ENCODE data around the gene TTLL11.

DNA sequence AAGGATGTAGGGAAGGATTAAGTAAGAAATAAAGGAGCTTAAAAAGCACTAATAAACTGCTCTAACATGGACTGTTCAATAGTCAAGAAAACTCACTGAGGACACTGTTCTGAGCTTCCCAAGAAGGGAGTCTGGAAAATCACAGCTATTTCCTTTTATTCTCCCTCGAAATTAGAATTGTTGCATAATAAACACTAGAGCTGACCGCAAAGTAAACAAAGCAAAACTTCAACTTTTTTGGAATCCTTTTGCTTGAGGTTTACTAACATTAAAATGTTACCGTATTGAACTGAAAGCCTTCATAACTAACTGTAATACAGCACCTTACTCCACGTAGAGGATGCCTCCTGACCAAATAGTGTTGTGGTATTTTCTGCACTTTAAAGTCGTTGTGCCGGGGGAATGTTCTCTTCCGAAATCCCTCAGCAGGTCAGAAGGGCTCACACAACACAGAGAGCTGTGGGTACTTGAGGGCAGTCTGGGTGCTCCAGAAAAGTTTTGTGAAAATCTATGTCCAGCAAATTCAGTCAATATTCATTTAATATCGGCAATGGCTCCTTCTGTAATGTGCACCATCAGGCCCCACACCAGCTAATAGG is 59.2 kb downstream of the TTLL11 start:
- TF ChIP-seq CTCF (IDR thresholded peaks at IDR 0.05) (no peak), POLR2A (IDR thresholded peaks at IDR 0.05) (no peak)
